HG03045 (cell line): ENCODE measurements around the gene XCL2.
"Not testable (repeated sequence)": the region's sequence is repeated elsewhere in the genome, so short reads cannot be mapped to it uniquely, and the experiment has no call there.

Source experiments
- ATAC-seq: cut with Tn5 transposase; IDR thresholded peaks from one replicate; pipeline ENCODE4 v1.9.1; 2021; ENCODE audit warnings: mild to moderate bottlenecking, moderate library complexity; ENCODE audit not compliant: unreplicated experiment

XCL2 gene

GRCh38 chr1:168543840-168544498 lies at the start of gene XCL2:
XCL2 (minus strand) TSS chr1:168543997; CDS start chr1:168543964, 33 bp downstream.
- ATAC-seq = not testable (repeated sequence)

DNA sequence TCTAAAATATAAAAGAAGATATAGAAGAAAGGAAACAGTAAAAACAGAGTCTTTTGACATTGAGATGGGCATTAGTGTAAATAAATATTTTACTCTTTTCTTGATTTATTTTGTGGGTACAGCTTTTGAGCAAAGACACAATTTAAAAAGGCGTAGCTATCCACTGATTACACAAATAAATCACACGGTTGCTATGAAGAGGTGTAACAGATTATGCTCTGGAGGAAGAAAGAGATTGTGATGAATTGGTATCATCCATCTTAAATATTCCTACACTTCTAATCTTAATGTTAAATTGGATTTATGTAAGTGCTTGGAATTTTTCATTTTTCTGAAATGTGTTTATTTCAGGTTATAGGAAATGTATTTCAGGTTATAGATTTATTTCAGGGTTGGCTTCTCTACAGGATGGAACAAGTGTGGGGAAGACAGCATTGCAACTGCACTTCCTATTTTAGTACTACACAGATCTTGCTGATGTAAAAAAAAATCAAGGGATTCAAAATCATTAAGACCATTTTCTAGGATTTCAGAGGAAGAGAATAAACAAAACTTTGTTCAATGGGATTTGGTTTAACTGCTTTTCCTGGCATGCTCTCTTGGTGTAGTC lies 47.9 kb upstream of the XCL2 start:
- ATAC-seq = no peak

DNA sequence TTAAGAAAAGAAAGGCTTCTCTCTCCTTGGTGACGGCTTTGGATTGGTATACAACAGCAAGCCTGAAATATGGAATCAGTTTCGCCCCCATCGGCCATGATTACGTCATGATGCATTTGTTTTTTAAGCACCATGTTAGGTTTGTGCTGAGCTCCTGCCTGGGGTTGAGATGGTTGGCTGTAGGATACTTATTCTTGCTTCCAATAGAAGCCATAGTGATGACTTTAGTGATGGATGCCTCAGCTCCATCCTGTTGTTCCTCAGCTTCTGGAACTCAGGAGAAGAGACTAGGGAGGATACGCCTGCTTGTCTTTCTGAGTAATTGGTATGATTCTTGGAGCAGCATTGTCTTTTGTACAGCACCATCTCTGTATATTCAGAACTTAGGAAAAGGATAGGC lies 47.3 kb upstream of the XCL2 start:
- no peak for ATAC-seq

GRCh38 chr1:168589167-168589566 lies 45.4 kb upstream of the XCL2 start:
- no peak for ATAC-seq

- no peak for ATAC-seq
These were observed 42.1 kb upstream of the XCL2 start for GRCh38 chr1:168585937-168586336.

DNA sequence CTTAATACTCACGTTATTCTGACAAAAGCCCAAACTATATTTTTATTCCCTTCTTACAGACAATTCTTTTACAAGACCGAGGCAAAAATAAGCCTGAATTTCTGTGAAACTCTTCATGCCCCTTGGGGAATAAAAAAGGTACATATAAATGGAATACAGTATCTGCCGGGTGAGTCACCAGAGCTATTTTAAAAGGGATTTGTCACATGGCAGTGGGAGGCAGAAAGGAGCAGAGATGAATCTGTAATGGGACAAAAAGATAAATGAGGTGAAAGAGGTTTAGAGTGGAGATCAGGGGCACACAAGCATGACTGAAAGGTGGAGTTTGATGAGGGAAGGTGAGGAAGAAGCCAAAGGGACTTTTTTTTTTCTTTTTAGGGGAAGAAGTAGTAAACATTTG lies 41.4 kb upstream of the XCL2 start:
- no peak for ATAC-seq

DNA sequence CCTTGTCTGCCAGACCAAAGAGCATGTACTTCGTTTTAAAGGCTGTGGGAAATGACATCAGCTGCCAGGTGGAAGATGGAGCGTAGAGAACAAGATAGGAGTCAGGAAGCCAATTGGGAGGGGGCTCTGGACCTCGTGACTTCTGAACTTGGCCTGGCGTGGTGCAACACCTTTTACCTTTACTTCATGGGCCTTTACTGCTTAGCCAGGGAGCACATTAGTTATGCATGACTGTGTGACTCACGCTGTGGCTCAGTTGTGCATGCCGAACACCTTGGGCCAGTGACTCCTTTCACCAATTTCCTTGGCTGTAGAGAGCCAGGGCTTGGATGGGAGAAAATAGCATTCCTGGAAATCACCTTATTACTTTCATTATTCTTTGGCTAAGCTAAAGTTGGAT lies 39.8 kb upstream of the XCL2 start:
- ATAC-seq = no peak

DNA sequence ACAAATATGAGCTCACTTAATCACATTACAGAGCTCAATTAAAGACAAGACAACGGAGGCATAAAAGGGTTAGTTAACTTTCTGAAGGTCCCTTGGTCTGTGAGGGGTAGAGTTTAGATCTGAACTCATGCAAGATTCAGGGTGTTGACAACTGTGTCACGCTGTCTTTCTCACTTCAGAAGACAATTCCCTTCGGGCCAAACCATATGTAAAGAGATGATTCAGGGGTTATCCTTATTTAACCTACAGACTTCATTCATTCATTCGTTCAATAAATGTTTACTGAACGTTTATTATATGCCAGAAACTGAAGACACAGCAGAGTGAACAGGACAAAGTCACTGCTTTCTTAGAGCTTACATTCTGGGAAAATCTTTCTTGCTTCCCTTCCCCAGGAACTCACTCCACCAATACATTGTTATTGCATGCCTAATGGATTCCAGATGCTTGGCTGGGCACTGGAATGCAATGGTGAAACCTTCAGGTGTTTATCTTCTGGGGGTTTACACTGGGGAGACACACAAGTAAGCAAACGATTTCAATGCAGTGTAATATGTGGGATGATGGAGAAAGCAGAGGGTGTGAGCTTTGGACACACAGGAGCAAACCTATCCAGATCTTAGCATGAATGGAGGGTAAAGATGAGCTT lies 39.0 kb upstream of the XCL2 start:
- ATAC-seq = no peak

DNA sequence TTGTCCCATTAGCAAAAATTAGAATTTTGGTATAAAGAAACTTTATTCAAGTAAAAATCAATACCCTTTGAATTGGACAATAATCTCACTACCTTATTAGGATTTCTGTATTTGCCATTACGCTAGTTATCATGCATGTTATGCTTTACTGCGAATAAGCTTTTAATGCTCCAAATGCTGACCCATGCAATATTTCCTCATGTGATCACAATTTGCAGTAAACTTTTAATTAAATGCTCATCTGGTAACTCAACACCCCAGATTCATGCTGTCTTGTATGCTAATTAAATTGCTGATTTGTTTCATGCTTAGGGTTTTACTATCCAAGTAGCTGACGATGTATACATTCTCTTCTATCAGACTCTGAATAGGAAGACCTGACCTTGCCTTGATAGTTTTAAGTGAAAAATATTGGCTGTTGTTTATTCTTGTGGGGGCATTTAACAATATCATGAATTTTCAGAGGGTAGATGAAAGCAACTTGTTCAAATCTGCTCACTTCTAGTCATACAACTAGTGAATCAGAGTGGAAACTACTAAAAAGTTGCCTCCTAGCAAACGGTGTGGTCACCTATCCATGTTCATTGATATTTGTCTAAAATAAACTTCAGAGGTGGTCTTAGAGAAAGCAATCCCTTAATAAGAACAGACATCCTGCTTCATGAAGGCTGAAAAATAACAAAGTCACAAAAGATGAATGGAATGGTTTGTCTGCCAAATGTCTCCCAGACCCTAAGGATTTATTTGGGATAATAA lies 38.2 kb upstream of the XCL2 start:
- no peak for ATAC-seq

- ATAC-seq = not testable (repeated sequence)
These were observed 37.2 kb upstream of the XCL2 start for GRCh38 chr1:168580991-168581390.

DNA sequence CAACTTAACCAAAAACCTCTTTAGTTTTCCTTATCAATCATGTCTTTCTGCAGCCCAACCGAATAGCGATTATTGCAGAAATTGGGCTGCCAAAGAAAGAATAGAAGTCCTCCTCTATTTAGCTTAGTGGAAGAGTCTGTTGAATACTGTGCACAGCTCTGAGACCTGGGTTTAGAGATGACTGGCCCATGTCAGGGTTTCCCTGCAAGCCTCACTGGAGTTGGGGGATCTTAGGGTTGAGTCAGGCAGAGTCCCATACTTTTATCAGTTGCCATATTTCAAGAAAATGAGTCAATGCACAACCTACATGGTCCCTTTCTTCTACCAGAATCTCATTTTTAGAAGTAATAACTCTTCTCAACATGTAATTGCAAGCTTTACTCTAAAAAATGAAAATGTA lies 36.5 kb upstream of the XCL2 start:
- not testable (repeated sequence) for ATAC-seq

- ATAC-seq = not testable (repeated sequence)
These were observed 34.9 kb upstream of the XCL2 start for GRCh38 chr1:168578531-168579185.

DNA sequence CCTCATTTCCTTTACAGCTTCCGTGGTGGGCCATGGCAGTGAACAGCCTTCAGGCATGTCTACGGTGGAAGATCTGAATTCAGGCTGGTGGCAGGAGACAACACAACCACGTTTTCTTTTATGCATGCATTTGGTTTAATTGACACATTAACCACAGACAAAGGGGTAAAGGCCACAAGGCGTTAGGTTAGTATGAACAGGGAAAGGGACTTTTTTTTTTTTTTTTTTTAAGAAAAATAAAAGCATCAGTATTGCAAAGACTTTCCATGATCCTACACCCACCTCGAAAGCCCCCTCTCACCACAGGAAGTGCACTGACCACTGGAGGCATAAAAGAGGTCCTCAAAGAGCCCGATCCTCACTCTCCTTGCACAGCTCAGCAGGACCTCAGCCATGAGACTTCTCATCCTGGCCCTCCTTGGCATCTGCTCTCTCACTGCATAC lies 32.5 kb upstream of the XCL2 start, which contains the start of gene XCL1:
Gene XCL1, plus strand, starts transcription at position 361 of the 444 bp plus-strand sequence. Its CDS starts 33 bp downstream, at position 394.
- not testable (repeated sequence) for ATAC-seq

DNA sequence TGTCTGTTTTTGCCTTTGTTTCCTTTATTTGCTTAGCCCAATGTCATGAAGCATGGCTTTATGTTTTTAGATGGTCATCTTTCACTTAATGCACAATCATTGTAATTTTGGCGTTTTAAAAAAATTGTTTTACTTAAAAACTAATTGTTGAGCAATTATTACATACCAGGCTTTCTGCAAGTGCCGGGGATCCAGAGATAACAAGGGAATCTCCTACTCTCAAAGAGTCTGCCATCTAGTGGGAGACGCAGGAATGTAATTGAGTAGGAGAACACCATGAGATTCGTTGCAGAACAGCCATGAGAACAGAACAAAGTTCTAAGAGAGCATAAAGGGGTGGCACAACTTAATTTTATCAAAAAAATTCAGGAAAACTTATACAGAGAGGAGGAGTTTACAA lies 30.4 kb upstream of the XCL2 start:
- not testable (repeated sequence) for ATAC-seq

GRCh38 chr1:168572633-168573032 lies 28.8 kb upstream of the XCL2 start:
- no peak for ATAC-seq

DNA sequence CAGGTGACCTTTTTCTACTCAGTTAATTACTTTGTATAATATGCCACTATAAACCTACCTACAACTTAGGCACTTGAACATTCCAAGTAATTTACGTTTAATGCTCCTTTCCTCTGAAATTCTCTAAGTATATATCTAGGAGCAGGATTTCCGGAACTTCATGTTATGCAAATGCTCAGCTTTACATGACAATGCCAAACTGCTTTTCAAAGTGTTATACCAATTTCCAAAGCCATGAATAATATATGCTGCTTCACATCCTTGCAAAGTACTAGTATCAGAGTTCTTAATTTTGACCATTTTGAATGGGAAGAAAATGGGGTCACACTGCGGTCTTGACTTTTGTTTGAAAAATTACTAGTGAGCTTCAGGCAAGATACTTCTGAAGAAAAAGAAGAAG lies 26.9 kb upstream of the XCL2 start:
- ATAC-seq = no peak

- ATAC-seq = no peak
These were observed 24.5 kb upstream of the XCL2 start for GRCh38 chr1:168568346-168568745.

DNA sequence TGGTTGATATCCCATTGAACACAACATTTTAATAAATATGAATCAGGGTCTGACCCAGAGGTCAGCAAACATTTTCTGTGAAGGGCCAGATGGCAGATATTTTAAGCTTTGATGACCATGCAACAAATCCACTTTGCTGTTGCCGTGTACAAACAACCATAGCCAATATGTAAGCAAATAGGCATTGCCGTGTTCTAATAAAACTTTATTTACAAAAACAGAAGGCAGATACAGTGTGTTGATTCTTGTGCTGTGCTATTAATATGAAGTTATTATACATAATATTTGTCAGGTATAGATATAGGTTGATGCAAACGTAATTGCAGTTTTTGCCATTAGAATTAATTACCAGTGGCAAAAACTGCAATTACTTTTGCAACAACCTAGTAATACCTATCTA lies 23.8 kb upstream of the XCL2 start:
- ATAC-seq = no peak

GRCh38 chr1:168567007-168567406 lies 23.2 kb upstream of the XCL2 start:
- no peak for ATAC-seq

- no peak for ATAC-seq
These were observed 22.0 kb upstream of the XCL2 start for GRCh38 chr1:168565825-168566224.

DNA sequence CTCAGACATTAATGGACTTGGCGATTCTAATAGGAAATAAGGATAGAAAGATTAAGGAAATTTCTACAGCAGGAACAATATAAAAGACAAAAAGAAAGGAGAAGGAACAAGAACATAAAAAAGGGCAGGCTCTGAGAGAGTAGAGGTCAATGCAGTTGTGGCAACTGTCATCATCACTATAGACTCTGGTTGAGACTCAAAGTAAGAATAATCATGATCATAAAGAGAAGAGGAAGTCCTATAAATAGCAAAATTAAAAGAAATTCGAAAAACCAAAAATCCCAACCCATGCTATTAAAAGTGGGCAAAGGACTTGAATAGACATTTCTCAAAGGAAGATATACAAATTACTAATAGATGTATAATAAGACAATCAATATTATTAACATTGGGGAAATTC lies 18.2 kb upstream of the XCL2 start:
- ATAC-seq = no peak
